Measurements from ENCODE around the gene CCP110.
"Not testable (repeated sequence)": the region's sequence is repeated elsewhere in the genome, so short reads cannot be mapped to it uniquely, and the experiment has no call there.

Gene CCP110

GRCh38 chr16:19513377-19514053, 10.2 kb upstream of the CCP110 start:
- no peak for DNase-seq

- no peak for DNase-seq
Observed at GRCh38 chr16:19515757-19516156, 8.0 kb upstream of the CCP110 start.

- DNase-seq = no peak
Observed at GRCh38 chr16:19517424-19518089, 6.2 kb upstream of the CCP110 start.

- no peak for DNase-seq
Observed at GRCh38 chr16:19518388-19518787, 5.4 kb upstream of the CCP110 start.

GRCh38 chr16:19520861-19521331, 2.8 kb upstream of the CCP110 start:
- DNase-seq = peak; percentile 72

DNA sequence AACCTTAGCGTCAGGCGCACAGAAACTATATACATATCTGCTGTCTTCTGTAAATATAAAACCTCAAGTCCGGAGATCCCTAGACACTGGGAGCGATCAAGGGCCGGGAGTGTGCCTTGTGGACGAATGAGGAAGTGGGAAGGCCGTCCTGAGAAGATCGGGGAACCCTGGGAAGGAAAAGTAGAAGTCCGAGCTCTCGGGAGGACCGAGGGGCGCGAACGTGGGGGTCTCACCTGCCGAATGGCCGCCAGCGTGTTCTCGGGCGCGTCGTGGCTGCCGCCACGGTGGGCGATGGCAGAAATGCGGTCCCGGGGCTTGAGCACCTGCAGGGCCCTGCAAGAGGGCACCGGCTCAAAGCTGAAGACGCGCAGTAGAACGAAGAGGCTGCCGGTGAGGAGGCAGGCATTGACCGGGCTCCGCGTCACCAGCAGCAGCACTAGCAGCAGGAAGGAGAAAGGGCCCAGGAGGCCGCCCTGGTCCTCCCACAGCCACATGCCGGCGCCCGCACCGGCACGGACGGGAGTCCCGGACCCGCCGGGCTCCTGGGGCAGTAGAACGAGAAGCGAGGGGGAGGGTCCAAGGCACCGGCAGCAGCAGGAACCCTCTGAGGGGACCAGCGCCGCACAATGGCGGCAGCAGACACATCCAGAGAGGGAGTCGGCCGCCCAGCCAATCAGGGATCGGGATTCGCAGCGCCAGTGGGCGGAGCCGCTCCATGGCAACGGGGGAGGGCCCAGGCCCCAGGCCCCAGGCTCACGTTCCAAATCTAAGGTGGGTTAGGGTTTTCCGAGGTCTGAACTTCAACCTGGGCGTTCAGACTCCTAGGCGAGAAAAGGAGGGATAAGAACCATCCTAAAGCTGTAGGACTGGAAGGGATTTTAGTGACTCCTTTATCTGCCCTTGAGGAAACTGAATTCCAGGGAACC, 2.0 kb upstream of the CCP110 start, which contains the start of gene GDE1:
Gene GDE1 (minus strand): TSS at position 628 of the 926 bp plus-strand sequence. CDS start 134 bp downstream, at position 494.
- DNase-seq = peak; percentile 99

- DNase-seq = peak; percentile 96
Observed at GRCh38 chr16:19522397-19522732, 1.4 kb upstream of the CCP110 start.

DNA sequence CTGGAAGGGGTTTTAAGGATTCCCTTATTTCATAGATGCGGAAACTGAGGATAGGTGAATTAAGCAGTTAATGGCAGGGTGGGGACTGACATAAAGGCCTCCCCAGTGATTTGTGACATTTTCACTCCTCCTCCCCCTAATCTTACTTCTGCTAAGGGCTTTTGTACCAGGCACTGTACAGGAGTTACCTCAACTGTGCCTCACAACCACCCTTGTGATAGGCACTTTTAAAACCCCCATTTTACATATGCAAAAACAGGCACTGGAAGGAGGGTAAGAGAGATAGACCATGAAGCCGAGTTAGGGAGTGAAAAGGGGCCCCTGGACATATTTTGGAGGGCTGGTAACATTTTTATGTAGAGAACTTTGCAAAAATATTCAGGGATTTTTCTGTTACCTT, 982 bp upstream of the CCP110 start:
- no peak for DNase-seq

DNA sequence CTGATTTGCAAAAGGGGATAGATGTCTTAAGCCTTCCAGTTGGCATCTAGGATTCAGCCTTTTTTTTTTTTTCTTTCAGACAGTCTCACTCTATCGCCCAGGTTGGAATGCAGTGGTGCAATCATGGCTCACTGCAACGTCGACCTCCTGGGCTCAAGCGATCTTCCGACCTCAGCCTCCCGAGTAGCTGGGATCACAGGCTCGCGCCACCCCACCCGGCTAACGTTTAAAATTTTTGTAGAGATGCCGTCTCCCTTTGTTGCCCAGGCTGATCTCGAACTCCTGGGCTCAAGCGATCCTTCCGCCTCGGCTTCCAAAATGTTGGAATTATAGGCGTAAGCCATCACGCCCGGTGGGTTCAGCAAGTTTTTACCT, 571 bp upstream of the CCP110 start:
- DNase-seq = no peak

DNA sequence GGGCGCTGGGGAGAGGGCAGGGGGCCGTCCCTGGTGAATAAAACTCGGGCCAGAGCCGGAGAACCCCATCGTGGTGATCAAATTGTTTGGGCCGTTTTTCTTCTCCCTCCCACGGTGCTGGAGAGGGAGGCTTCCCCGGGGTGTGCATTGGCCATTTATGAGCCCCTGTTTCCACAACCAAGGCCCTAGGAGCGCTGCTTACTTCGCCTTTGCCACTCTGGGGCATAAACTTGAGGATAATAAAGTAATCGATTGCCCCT, 544 bp downstream of the CCP110 start:
- no peak for DNase-seq

GRCh38 chr16:19524616-19525384, 1.1 kb downstream of the CCP110 start:
- peak; percentile 74 for DNase-seq

GRCh38 chr16:19525385-19525723, 1.6 kb downstream of the CCP110 start:
- DNase-seq = no peak

- DNase-seq = no peak
Observed at GRCh38 chr16:19527161-19527560, 3.4 kb downstream of the CCP110 start.

DNA sequence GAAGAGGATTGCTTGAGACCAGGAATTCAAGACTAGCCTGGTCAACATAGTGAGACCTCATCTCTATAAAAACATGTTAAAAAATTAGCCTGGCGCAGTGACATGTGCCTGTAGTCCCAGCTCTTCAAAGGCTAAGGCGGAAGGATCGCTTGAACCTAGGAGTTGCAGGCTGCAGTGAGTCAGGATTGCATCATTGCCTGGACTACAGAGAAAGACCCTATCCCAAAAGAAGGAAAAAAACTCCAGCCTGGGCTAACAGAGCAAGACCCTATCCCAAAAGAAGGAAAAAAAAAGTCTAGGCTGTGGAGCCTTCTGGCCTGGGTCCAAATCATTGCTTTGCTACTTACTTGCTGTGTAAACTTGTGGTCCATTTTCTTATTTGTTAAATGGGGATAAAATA, 4.9 kb downstream of the CCP110 start:
- DNase-seq = no peak

DNA sequence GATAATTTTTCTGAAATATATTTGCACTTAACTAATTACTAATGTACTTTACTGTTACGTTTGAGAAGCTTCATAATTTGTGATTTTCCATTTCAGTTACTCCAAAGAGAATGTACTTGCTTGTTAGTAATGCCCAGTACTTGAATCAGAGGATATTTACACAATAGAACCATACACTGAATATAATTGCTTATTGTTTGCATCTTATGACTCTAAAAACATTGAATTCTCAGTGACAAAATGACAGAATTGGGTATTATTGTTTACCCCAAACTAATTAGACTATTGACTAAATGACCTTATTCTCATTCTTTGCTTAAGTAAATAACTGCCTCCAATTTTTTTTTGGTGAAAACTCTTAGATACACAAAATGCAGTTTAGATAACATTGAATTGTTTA, 8.9 kb downstream of the CCP110 start:
- DNase-seq = no peak

DNA sequence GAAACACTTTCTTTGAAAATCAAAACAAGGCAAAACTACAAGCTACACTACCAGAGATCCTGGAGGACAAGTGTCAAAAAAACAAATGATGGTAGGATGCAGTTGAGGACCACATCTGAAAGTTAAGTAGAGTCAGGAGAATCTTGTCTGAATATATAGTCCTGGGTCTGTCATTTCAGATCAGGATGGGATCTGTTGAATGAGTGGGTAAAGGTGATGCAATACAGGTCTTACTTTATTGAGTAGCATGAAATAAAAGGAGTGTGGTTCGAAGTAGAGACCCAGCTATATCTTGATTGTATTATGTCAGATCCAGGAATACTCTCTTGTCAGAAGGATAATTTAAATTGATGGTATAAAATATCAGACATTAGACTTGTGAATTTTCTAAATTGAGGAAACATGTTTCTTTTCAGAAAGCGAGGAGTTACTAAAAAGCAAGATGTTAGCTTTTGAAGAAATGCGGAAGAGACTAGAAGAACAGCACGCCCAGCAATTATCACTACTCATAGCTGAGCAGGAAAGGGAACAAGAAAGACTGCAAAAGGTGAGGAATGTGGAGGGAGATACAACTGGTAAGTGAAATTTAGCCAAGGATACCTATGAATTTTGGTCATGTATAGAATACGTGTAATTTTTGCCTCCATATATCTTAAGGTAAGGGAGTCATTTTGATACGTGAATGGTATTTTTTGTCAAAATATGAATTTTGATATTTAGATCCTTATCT, 16.7 kb downstream of the CCP110 start:
- no peak for DNase-seq

GRCh38 chr16:19542138-19542821, 18.5 kb downstream of the CCP110 start:
- DNase-seq = peak; percentile 100

GRCh38 chr16:19543278-19543996, 19.7 kb downstream of the CCP110 start:
- not testable (repeated sequence) for DNase-seq

- DNase-seq = no peak
Observed at GRCh38 chr16:19548144-19548543, 24.4 kb downstream of the CCP110 start.

GRCh38 chr16:19549673-19550072, 25.9 kb downstream of the CCP110 start:
- DNase-seq = no peak

Data from NCI-H510A treated with DMSO at 0.1 percent for 48 hours (cell line).